Hematopoietic multipotent progenitor cell treated with erythropoietin and hydrocortisone succinate and interleukin-3 and kit ligand, for 15 days (in vitro differentiated cells): Measurements from ENCODE around the gene SARS1.
A peak's percentile ranks its signal among the peaks of the same experiment; 100 is the strongest.
"Not testable (repeated sequence)": the region's sequence is repeated elsewhere in the genome, so short reads cannot be mapped to it uniquely, and the experiment has no call there.

Source experiments
- DNase-seq: peaks from one replicate; pipeline ENCODE4 v3.0.0-alpha.2; 2015; ENCODE audit warnings: low spot score

Gene SARS1, protein sequence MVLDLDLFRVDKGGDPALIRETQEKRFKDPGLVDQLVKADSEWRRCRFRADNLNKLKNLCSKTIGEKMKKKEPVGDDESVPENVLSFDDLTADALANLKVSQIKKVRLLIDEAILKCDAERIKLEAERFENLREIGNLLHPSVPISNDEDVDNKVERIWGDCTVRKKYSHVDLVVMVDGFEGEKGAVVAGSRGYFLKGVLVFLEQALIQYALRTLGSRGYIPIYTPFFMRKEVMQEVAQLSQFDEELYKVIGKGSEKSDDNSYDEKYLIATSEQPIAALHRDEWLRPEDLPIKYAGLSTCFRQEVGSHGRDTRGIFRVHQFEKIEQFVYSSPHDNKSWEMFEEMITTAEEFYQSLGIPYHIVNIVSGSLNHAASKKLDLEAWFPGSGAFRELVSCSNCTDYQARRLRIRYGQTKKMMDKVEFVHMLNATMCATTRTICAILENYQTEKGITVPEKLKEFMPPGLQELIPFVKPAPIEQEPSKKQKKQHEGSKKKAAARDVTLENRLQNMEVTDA

DNA sequence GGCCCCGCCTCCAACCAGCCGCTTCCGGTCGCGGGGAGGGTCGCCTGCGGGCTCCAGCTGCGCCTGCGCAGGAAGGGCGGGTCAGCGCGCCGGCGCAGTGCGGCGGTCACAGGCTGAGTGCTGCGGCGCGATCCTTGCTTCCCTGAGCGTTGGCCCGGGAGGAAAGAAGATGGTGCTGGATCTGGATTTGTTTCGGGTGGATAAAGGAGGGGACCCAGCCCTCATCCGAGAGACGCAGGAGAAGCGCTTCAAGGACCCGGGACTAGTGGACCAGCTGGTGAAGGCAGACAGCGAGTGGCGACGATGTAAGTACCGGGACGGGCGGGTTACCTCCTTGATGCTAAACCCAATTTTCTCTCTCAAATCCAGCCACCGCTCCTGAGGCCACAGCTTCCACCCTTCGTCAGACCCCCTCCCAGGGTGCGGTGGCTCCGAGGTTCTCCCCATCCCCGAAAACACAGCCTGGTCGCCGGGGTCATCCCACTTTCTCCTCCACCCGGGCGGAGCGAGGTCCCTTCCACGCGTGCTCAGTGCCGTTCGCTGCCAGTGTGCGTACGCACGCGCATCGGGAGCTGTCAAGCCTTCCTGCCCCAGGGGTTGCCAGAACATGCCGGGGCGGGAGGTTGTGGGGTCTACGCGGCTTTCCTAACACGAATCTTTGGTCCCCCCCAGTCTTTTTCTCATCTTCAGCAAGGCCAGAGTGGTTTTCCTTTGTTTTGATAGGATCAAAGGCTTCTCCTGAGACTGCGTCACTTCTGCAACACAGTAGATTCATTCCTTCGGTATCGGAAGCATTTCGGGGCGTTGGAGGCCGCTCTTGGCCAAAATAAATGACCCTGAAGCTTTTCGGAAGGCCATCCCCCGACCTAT, at the start of gene SARS1:
Gene SARS1 (plus strand): TSS at position 95 of the 870 bp plus-strand sequence. CDS start 75 bp downstream, at position 170.
- DNase-seq: peak; percentile 87

DNA sequence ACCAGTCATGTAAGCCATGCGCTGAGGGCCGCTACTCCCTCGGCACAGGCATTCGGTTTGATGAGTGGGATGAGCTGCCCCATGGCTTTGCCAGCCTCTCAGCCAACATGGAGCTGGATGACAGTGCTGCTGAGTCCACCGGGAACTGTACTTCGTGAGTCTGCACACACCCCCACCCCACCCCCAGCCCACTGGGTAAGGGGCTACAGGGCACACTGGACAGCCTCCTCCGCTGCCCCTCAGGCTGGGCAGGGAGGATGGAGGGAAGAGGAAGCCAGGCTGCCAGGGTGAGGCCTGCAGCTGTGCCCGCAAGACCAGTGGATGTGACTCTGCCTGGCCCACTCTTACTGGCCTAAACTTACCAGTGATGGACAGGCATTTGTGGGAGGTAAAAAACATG, 49.2 kb upstream of the SARS1 start:
- DNase-seq: no peak

DNA sequence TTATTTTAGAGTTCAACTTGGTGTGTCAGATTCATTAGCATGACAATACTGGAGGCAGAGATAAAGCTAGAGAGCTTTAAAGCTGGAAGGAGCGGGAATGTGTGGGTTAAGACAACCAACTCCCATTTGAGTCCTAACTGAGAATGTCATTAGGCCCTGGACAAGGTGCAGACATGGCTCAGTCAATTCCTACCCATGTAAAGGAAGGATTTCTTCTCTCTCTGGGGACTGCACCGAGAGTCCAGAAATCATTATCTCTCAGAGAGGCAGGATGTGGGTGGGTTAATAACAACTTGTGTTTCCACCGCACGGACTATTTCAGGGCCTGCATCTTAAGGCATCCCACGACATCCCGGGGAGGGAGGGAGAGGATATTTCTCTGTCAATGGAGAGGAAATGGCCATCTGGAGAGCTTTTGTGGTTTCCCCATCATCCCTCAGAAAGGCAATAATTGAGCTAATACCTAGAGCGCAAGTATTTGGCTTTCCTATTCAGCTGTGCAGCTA, 46.7 kb upstream of the SARS1 start:
- DNase-seq: no peak

DNA sequence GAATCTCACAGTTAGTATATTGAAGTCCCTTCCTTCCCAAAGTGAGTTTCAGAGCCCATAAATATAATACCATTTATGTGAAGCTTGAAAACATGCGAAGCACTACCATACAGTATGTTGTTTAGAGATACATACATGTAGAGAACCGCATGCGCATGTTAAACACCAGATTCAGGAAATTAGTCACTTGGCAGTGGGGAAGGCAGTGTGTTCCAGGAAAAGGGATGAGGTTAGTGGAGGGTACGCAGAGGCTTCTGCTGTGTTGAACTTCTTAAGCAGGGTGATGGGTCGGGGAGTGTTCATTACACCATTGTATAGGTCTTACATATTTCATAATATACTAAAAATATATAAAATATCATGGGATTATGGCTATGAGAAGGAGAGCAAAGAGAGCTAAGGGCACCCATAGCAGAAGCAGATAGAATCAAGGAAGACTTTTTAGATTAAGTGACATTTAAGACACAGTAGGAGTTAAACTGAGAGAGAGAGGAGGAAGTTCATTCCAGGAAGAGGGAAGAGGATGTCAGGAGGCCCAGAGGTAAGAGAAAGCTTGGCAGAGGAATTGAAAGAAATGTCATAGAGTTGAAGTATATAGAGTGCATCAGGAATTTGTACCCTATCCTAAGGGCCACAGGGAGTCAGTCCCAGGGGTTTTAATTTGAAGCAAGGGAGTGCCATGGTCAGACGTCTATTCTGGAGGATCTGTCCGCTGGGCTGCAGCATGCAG, 43.5 kb upstream of the SARS1 start:
- DNase-seq: no peak

DNA sequence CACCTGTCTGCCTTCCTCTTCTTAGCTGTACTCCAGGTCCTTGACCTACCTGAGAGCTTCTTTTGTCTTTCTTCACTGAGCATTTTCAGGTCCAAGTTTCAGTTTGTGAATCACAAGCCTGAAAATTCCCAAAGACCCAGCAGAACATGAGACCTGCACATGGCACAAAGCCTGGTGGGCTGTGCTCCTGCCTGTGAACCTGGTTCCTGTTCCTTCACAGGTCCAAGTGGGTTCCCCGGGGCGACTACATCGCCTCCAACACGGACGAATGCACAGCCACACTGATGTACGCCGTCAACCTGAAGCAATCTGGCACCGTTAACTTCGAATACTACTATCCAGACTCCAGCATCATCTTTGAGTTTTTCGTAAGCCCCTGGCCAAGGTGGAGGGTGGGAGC, 42.1 kb upstream of the SARS1 start:
- DNase-seq: no peak

DNA sequence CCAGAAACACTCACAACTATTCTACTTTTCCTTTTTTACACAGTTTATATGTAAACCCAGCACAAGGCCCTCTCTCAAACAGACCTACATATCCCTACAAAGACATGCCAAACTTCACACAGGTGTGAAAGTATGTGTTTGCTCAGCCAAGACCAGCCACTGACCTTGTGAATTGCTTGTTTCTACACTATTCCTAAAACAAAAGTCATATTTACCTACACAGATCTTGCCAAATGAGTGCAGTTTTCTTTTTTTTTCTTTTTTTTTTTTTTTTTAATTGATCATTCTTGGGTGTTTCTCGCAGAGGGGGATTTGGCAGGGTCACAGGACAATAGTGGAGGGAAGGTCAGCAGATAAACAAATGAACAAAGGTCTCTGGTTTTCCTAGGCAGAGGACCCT, 37.4 kb upstream of the SARS1 start:
- DNase-seq: not testable (repeated sequence)

DNA sequence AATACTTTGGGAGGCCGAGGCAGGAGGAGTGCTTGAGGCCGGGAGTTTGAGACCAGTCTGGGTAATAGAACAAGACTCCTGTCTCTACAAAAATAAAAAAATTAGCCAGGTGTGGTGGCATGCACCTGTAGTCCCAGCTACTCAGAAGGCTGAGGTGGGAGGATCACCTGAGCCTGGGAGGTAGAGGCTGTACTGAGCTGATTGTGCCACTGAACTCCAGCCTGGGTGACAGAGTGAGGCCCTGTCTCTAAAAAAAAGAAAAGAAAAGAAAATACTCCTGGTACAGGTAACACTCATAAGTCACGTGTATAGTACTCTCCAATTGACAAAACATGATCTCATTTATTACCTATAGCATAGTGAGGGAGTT, 33.0 kb upstream of the SARS1 start:
- DNase-seq: not testable (repeated sequence)

DNA sequence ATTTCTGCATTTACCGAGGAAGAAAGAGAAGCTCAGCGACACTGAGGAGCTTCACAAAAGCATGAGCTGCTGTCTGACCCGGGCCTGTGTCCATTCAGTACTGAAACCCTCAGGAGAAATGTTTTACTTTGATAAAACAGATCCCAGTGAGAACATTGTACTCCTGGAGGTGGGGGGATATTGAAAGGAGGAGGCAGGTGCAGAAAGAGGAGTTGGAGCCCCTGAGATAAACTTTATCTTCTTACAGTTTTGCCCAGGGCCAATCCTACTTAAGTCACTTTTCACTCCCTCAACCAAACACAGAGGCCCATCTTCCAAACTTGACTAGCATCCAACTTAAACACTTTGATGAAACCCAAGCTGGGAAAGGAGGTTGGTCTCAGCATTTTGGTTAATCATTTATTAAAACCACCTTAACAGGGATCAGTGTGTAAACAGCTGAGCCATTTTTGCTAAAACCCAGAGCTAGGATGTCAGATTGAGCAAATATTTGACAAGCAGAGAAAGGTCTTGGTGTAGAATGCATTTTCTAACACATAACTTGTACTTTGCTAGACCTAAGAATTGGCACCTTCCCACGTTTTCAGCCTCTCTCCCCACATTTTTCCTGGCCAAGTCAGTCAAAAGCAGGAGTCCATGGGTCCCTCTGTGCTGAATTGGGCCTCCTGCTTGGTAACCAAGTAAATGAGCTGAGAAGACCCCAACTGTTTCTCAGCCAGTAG, 32.5 kb upstream of the SARS1 start:
- DNase-seq: no peak

DNA sequence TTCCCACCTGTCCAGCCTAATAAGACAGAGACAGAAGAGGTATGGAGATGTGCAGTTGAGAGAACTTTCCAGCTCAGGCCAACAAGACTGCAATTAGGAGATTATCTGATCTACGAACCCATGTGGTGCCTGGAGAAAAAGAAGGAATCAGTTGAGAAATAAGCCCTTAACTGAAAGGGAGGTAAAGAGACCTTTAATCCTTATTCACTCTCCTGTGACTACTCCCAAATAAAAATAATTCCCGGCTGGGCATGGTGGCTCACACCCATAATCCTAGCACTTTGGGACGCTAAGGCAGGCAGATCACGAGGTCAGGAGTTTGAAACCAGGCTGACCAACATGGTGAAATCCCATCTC, 31.9 kb upstream of the SARS1 start:
- DNase-seq: no peak

DNA sequence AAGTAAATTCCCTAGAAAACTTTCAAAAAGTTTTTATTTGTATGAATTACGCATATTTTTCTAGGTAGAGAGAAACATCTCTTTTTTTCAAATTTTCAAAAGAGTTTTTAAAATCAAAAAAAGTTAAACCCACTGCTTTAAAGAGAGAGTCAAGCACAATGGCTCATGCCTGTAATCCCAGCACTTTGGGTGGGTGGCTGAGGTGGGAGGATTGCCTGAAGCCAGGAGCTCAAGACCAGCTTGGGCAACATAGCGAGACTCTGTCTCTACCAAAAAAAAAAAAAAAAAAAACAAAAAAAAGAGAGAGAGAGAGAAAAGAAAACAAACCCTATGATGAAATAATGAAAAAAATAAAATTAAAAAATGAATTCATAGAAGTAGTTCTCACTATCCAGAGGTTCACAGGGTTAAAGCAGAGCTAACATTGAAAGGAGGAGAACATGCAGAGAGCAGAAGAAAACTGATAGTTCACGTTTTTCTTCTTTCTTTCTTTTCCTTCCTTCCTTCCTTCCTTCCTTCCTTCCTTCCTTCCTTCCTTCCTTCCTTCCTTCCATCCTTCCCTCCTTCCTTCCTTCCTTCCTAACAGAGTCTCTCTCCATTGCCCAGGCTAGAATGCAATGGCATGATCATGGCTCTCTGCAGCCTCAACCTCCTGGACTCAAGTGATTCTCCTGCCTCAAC, 30.5 kb upstream of the SARS1 start:
- no peak for DNase-seq

DNA sequence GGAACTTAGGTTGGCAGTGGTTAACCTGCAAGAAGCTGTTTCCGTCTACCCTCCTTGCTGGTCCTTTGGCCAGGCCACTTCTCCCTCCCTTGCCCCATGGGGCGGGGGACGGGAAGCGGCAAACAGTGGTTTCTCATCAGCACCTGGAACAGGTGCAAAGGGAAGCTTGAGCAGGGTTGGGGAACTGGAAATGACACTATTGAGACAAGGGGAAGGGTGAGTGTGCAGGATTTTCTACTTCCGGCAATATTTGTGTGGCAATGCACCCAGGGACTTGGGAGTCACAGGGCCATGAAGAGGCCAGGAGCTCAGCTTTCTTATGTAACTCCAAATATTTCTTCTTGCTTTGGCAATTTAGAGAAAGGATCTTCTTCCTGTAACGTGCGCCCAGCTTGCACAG, 29.0 kb upstream of the SARS1 start:
- no peak for DNase-seq

DNA sequence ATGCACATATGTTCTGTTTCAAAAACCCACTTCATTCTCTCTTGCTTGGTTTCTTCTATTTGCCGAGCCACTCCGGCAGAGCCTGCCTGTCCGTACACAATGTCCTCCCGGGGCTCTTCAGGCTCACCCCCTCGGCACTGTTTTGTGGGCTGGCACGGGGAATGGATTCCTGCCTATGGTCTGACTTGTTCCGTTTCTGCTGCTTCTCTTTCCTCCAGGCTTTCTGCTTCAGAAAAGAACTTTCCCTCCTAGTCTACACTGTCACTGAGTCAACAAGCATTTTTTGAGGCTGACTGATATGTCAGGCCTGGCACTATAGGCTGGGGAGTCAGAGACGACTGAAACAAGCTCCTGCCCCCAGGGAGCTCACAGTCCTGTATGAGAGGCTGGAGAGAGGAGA, 28.4 kb upstream of the SARS1 start:
- DNase-seq: no peak

DNA sequence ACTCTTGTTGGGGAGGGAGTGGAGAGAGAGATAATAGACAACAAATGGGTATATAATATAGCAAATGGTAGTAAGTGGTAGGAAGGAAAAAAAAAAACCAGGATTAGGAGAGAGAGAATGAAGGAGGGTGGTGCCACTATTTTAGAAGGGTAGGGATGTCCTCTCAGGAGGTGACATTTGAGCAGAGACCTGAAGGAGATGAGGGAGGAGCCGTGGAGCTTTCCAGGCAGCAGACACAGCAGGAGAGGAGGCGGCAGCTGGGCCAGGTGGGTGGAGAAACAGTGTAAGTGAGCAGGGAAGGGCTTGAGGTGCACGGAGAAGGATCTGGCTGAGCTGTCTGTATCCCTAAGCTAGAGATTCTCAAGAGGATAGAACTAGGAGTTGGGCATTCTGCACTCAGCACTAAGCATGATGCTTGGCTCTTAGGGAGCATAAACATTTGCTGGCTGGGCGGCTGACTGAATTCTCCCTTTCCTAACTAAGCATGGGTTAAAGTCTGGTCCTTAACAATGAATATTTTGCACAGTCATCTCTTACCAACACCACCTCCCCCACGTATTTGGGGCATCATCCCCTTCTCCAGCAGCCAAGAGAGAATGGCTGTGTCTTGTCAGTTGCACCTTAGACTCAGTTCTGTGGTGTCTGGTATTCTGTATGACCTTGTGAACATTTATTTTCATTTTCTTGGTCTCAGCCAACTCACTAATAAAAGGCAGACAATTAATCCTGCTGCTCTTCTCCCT, 27.6 kb upstream of the SARS1 start:
- no peak for DNase-seq

DNA sequence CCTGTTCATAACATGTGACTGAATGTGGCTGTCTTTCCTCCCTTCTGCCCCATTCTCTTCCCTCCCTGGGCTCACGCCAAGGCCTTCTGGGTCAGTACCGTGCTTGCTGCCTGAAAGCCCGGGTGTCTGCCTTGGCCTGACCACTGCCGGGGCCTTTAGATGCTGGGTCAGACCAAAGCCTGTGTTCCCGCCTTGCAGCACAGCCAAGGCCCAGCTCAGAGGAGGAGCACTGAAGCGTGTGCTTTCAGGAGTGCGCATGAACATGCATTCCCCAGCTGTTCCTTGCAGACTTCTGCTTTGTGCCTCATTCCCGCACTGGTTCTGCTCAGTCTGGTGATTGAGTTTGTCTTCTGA, 27.0 kb upstream of the SARS1 start:
- no peak for DNase-seq

DNA sequence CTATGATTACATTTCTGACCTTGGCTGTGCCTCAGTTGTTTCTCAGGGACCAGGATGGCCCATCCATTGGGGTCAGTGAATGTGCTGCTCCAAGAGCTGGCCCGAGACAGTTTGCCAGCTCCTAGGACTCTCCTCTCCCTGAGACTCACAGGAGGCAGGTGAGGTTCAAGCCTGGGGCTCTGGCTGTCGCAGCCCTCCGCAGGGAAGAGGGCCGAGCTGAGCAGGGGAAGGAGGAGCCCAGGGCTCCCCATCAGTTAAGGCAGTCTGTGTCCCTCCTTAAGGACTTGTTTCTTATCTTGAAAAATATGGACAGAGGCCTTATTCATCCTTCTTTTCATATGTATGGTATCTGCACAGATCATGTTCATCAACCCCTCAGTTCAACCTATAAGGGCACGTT, 26.6 kb upstream of the SARS1 start:
- DNase-seq: no peak

DNA sequence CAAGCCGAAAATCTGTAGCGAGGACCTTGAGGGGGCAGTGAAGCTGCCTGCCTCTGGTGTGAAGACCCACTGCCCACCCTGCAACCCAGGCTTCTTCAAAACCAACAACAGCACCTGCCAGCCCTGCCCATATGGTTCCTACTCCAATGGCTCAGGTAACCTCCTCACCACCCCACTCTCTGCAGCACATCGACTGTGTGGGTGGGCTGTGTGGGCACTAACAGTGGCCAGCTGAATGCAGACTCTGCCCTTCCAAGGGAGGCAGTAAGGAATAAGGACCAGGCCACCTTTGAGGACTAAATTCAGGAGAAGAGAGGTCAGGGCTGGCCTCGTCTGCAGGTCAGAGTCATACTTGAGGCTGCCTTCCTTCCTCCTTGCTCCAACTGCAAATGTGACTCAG, 25.5 kb upstream of the SARS1 start:
- no peak for DNase-seq

DNA sequence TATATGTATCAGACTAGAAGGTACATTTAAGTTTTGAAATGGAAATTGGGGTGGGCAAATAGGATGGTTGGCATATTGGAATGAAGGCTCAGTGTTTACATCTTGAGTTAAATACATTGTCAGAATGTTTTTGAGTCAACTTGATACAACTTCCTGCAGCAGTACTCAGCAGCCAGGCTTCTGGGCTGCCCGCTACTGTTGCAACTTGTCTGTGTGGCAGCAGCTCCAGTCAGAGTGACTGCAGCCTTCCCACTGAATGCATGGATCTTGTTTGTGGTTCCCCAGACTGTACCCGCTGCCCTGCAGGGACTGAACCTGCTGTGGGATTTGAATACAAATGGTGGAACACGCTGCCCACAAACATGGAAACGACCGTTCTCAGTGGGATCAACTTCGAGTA, 24.9 kb upstream of the SARS1 start:
- no peak for DNase-seq

DNA sequence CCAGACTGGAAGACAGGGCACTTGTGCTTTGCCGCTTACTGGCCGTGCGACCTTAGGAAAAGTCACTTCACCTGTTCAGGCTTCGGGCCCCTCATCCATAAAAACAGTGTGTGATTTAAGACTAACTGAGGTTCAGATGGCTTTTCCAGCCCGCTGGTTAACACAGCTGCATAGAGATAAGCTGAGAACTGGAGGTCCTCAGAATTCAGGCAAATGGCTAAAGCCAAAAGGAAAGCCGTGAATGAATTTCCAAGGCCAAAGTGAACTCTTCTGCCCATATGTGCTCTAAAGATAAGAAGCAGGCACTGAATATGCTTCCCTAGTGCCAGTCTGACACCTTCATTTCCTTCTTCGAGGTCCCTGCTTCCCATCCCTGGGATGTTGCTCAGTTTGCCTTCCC, 23.5 kb upstream of the SARS1 start:
- DNase-seq: no peak

DNA sequence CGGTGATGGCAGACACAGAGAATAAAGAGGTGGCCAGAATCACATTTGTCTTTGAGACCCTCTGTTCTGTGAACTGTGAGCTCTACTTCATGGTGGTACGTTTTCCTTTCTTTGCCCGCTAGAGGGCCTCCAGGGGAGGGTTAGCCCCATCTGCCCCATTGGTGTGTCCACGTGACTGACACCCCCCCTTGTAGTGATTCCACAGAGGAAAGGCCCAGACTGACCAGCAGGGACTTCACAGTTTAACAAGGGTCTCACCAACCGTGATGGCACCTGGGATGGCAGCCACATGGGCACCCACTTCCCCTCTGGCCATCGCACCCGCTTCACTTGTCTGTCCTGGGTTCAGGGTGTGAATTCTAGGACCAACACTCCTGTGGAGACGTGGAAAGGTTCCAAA, 22.3 kb upstream of the SARS1 start:
- peak; percentile 37 for DNase-seq

DNA sequence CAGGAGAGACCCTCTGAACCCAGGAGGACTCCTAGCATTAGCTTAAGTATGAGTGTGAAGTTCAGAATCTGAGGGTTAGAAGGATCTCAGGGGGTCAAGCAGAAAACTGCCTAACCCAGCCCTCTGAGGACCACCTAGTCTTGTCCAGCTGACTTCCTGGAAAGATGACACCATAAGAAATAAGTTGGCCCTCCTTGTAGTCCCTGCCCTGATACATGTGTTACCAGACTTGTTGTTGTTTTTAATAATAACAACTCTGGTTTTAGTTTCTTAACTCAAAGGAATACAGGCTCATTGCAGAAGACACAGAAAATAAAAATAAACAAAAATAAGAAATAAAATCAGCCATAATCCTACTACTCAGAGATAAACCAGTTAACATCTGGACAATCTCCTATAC, 21.8 kb upstream of the SARS1 start:
- DNase-seq: no peak
